Glomerular endothelial cell (primary cell): ENCODE data around the gene CAPN14. TPM values are rescaled to one million over a fixed set of nuclear protein-coding genes. Genes with fewer than 3 reads are reported as not detected.

Experiments used
- DNase-seq: peaks from one replicate; pipeline ENCODE4 v3.0.0-alpha.2; 2011; ENCODE audit warnings: low read depth, low spot score; ENCODE audit errors: extremely low read depth
- total RNA-seq: library from RNA; depleted of rRNA; stranded (reverse); fragments of >200 nt; gene quantifications from 2 replicates; pipeline ENCODE4 v1.2.3, GENCODE V29; 2015

CAPN14 gene
- total RNA-seq, 1 donor from 2014 or later, result 0.35 TPM

- no peak for DNase-seq
These were observed 10.4 kb upstream of the CAPN14 start for GRCh38 chr2:31227711-31228125.

- DNase-seq, result no peak
These were observed 9.8 kb upstream of the CAPN14 start for GRCh38 chr2:31227110-31227509.

GRCh38 chr2:31226266-31226665 lies 9.0 kb upstream of the CAPN14 start:
- DNase-seq, result no peak

GRCh38 chr2:31223749-31224148 lies 6.4 kb upstream of the CAPN14 start:
- DNase-seq, result no peak

- no peak for DNase-seq
These were observed 5.7 kb upstream of the CAPN14 start for GRCh38 chr2:31223026-31223425.

- DNase-seq, result no peak
These were observed 4.8 kb upstream of the CAPN14 start for GRCh38 chr2:31222071-31222470.

- no peak for DNase-seq
These were observed 4.2 kb upstream of the CAPN14 start for GRCh38 chr2:31221544-31221943.

- DNase-seq, result no peak
These were observed 2.0 kb upstream of the CAPN14 start for GRCh38 chr2:31219131-31219969.

GRCh38 chr2:31216734-31217133 lies 581 bp downstream of the CAPN14 start:
- no peak for DNase-seq

- no peak for DNase-seq
These were observed 2.8 kb downstream of the CAPN14 start for GRCh38 chr2:31214444-31214915.

GRCh38 chr2:31213601-31214443 lies 3.5 kb downstream of the CAPN14 start:
- no peak for DNase-seq

GRCh38 chr2:31212659-31213600 lies 4.4 kb downstream of the CAPN14 start:
- no peak for DNase-seq

GRCh38 chr2:31208240-31208639 lies 9.1 kb downstream of the CAPN14 start:
- no peak for DNase-seq

GRCh38 chr2:31207790-31208189 lies 9.5 kb downstream of the CAPN14 start:
- DNase-seq, result no peak

GRCh38 chr2:31205613-31206012 lies 11.7 kb downstream of the CAPN14 start:
- DNase-seq, result no peak

- no peak for DNase-seq
These were observed 12.1 kb downstream of the CAPN14 start for GRCh38 chr2:31205186-31205585.

- DNase-seq, result no peak
These were observed 12.5 kb downstream of the CAPN14 start for GRCh38 chr2:31204783-31205182.

- DNase-seq, result no peak
These were observed 13.4 kb downstream of the CAPN14 start for GRCh38 chr2:31203916-31204315.

GRCh38 chr2:31202833-31203232 lies 14.5 kb downstream of the CAPN14 start:
- DNase-seq, result no peak

- no peak for DNase-seq
These were observed 15.3 kb downstream of the CAPN14 start for GRCh38 chr2:31202041-31202440.

- DNase-seq, result no peak
These were observed 16.3 kb downstream of the CAPN14 start for GRCh38 chr2:31200972-31201371.
